ACHN (cell line): ENCODE measurements around the gene VWC2.

ENCODE experiments used
- DNase-seq: peaks from one replicate; pipeline ENCODE4 v3.0.0-alpha.2; 2015
- in situ Hi-C: cut with HindIII; loops from 2 replicates; pipeline ENCODE4 v1.10.0; 2017; ENCODE audit warnings: low sequenced_read_pairs, low pct_ligation_motif_present, low pct_unique_long_range_greater_than_20kb

The VWC2 gene

GRCh38 chr7:49773218-49773935, at the start of gene VWC2:
VWC2 (plus strand) TSS chr7:49773638; CDS start chr7:49775436, 1,798 bp downstream.
- in situ Hi-C loops, result no loop called here
- no peak for DNase-seq

GRCh38 chr7:49724071-49724470, 49.4 kb upstream of the VWC2 start:
- DNase-seq, result no peak
- in situ Hi-C loops, result no loop called here

- DNase-seq, result no peak
- in situ Hi-C loops, result no loop called here
Observed at GRCh38 chr7:49731836-49732235, 41.6 kb upstream of the VWC2 start.

GRCh38 chr7:49762666-49763065, 10.8 kb upstream of the VWC2 start:
- DNase-seq, result no peak
- in situ Hi-C loops, result no loop called here

GRCh38 chr7:49763791-49764190, 9.6 kb upstream of the VWC2 start:
- in situ Hi-C loops, result no loop called here

GRCh38 chr7:49766966-49767365, 6.5 kb upstream of the VWC2 start:
- DNase-seq, result no peak
- in situ Hi-C loops, result no loop called here

More at GRCh38 chr7:49763791-49764190, 9.6 kb upstream of the VWC2 start:
- DNase-seq, result no peak

- DNase-seq, result no peak
- in situ Hi-C loops, result no loop called here
Observed at GRCh38 chr7:49767719-49768118, 5.7 kb upstream of the VWC2 start.

GRCh38 chr7:49768254-49768653, 5.2 kb upstream of the VWC2 start:
- no peak for DNase-seq
- in situ Hi-C loops, result no loop called here

- in situ Hi-C loops, result no loop called here
- DNase-seq, result no peak
Observed at GRCh38 chr7:49768835-49769234, 4.6 kb upstream of the VWC2 start.

- DNase-seq, result no peak
- in situ Hi-C loops, result no loop called here
Observed at GRCh38 chr7:49769285-49769857, 4.1 kb upstream of the VWC2 start.

GRCh38 chr7:49770838-49771237, 2.6 kb upstream of the VWC2 start:
- in situ Hi-C loops, result no loop called here
- DNase-seq, result no peak

GRCh38 chr7:49771427-49772176, 1.8 kb upstream of the VWC2 start:
- in situ Hi-C loops, result no loop called here
- no peak for DNase-seq

GRCh38 chr7:49772916-49773217, 571 bp upstream of the VWC2 start:
- DNase-seq, result no peak
- in situ Hi-C loops, result no loop called here

GRCh38 chr7:49773936-49774458, 559 bp downstream of the VWC2 start:
- in situ Hi-C loops, result no loop called here
- DNase-seq, result no peak

- DNase-seq, result no peak
- in situ Hi-C loops, result no loop called here
Observed at GRCh38 chr7:49774459-49775064, 1.1 kb downstream of the VWC2 start.

- in situ Hi-C loops, result no loop called here
- DNase-seq, result no peak
Observed at GRCh38 chr7:49775065-49775948, 1.9 kb downstream of the VWC2 start.

GRCh38 chr7:49775949-49776443, 2.6 kb downstream of the VWC2 start:
- in situ Hi-C loops, result no loop called here
- DNase-seq, result no peak

GRCh38 chr7:49776994-49777393, 3.6 kb downstream of the VWC2 start:
- DNase-seq, result peak; percentile 48
- in situ Hi-C loops, result no loop called here
